Loucy (cell line): ENCODE results near the gene NXN.

Source experiments
- H2AFZ ChIP-seq: fragments of 200-600 bp; sonication (generic); 2 replicates; pipeline ENCODE4 v1.6.0; 2016; ENCODE audit warnings: antibody characterized with exemption, mild to moderate bottlenecking, low read length, moderate library complexity
- H3F3A ChIP-seq: fragments of 200-600 bp; 2 replicates; pipeline ENCODE4 v1.6.0; 2016; ENCODE audit warnings: antibody characterized with exemption, low read depth, mild to moderate bottlenecking
- H3K27me3 ChIP-seq: fragments of 200-600 bp; sonication (generic); 2 replicates; pipeline ENCODE4 v1.6.1; 2014; ENCODE audit warnings: low read length, mild to moderate bottlenecking; ENCODE audit not compliant: insufficient read depth, poor library complexity, severe bottlenecking
- H3K36me3 ChIP-seq: fragments of 200-600 bp; sonication (generic); 2 replicates; pipeline ENCODE4 v1.6.1; 2016; ENCODE audit warnings: low read length; ENCODE audit not compliant: insufficient read depth
- H3K4me1 ChIP-seq: fragments of 200-600 bp; sonication (generic); 2 replicates; pipeline ENCODE4 v1.5.1; 2014; ENCODE audit warnings: low read length, mild to moderate bottlenecking; ENCODE audit not compliant: insufficient read depth, poor library complexity, severe bottlenecking
- H3K4me2 ChIP-seq: fragments of 200-600 bp; sonication (generic); 2 replicates; pipeline ENCODE4 v1.6.0; 2014; ENCODE audit warnings: antibody characterized with exemption, low read length, low read depth, mild to moderate bottlenecking; ENCODE audit not compliant: poor library complexity, severe bottlenecking
- H3K4me3 ChIP-seq: fragments of 200-600 bp; sonication (generic); 2 replicates; pipeline ENCODE4 v1.5.1; 2014; ENCODE audit warnings: low read length, mild to moderate bottlenecking, mixed read lengths; ENCODE audit not compliant: poor library complexity, severe bottlenecking
- H3K79me2 ChIP-seq: fragments of 200-600 bp; sonication (generic); 2 replicates; pipeline ENCODE4 v1.6.1; 2014; ENCODE audit warnings: low read length; ENCODE audit not compliant: insufficient read depth
- H3K9ac ChIP-seq: fragments of 200-600 bp; sonication (generic); 2 replicates; pipeline ENCODE4 v1.6.0; 2014; ENCODE audit warnings: mild to moderate bottlenecking, low read depth, low read length, moderate library complexity; ENCODE audit not compliant: poor library complexity, severe bottlenecking
- H3K9me2 ChIP-seq: fragments of 200-600 bp; sonication (generic); replicated peaks from 2 replicates; pipeline ENCODE4 v1.6.1; 2016; ENCODE audit warnings: low read depth, low read length, mixed read lengths
- H3K9me3 ChIP-seq: fragments of 200-600 bp; sonication (generic); 2 replicates; pipeline ENCODE4 v1.6.1; 2014; ENCODE audit warnings: mild to moderate bottlenecking, antibody characterized with exemption, low read length, low read depth; ENCODE audit not compliant: insufficient read depth
- H4K20me1 ChIP-seq: fragments of 200-600 bp; sonication (generic); 2 replicates; pipeline ENCODE4 v1.6.0; 2014; ENCODE audit warnings: antibody characterized with exemption, low read length, mild to moderate bottlenecking; ENCODE audit not compliant: insufficient read depth, poor library complexity, severe bottlenecking
- CTCF ChIP-seq: fragments of 200-600 bp; sonication (generic); conservative IDR thresholded peaks from 2 replicates; pipeline ENCODE4 v1.5.1; 2014; ENCODE audit warnings: mild to moderate bottlenecking, antibody characterized with exemption, low read length
- EZH2phosphoT487 ChIP-seq: fragments of 200-600 bp; IDR thresholded peaks from 2 replicates; pipeline ENCODE4 v1.6.1; 2018; ENCODE audit warnings: antibody characterized with exemption, mild to moderate bottlenecking, moderate library complexity, borderline replicate concordance

The NXN gene

GRCh38 chr17:970364-970763 lies 9.2 kb downstream of the NXN start:
- H3K9ac ChIP-seq = no peak overlapping the region

DNA sequence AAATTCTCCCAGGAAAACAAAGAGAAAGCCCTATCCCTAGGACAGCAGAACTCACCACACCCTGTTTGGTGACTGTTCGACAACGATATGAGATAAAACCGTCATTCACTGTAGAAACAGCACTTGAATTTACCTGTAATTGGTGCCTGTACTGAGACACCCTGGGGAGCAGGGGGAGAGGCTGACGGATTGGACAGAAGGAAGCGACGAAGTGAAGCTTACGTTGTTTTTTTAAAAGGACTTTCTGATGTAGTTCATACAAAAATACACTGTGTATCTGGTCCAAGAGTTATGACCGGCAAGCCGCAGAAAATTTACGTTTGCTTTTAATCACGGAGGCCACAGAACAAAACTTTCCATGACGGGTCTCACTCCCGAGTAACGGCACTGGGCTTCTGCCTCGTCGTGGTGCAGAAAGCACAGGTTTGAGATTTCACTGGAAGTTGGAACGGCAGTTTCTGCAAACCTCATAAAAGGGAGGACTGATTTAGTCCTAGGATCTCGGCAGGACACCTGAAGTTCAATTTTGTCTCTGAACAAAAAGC lies 9.7 kb downstream of the NXN start:
- Histone ChIP-seq H2AFZ (no peak overlapping the region), H4K20me1 (no peaks in the 10 kb centered on the region), H3K4me3 (no peak overlapping the region), H3K79me2 (no peaks in the 10 kb centered on the region), H3K4me1 (no peaks in the 10 kb centered on the region), H3K27me3 (no peaks in the 10 kb centered on the region), H3K4me2 (no peak overlapping the region), H3K9me3 (no peaks in the 10 kb centered on the region), H3K9ac (no peak overlapping the region), H3F3A (no peaks in the 10 kb centered on the region), H3K36me3 (no peaks in the 10 kb centered on the region), H3K9me2 (no peaks in the 10 kb centered on the region)
- TF ChIP-seq CTCF = no peak
- TF ChIP-seq EZH2phosphoT487 = no peak

More at GRCh38 chr17:970364-970763, 9.2 kb downstream of the NXN start:
- Histone ChIP-seq H3K4me1 (peaks cover 2% of the 10 kb centered on the region), H3K9me3 (no peaks in the 10 kb centered on the region), H3K4me2 (no peak overlapping the region), H3K4me3 (no peak overlapping the region), H4K20me1 (no peaks in the 10 kb centered on the region), H3K27me3 (no peaks in the 10 kb centered on the region), H2AFZ (no peak overlapping the region), H3F3A (no peaks in the 10 kb centered on the region), H3K79me2 (no peaks in the 10 kb centered on the region), H3K9me2 (no peaks in the 10 kb centered on the region), H3K36me3 (no peaks in the 10 kb centered on the region)
- no peak for TF ChIP-seq EZH2phosphoT487
- TF ChIP-seq CTCF = no peak

GRCh38 chr17:968812-969730 lies 10.5 kb downstream of the NXN start:
- Histone ChIP-seq H3K9me3 (no peaks in the 10 kb centered on the region), H3K4me1 (no peaks in the 10 kb centered on the region), H3K36me3 (no peaks in the 10 kb centered on the region), H3F3A (no peaks in the 10 kb centered on the region), H2AFZ (no peak overlapping the region), H3K9ac (no peak overlapping the region), H3K79me2 (no peaks in the 10 kb centered on the region), H3K4me3 (no peak overlapping the region), H3K4me2 (no peak overlapping the region), H3K9me2 (no peaks in the 10 kb centered on the region), H3K27me3 (no peaks in the 10 kb centered on the region), H4K20me1 (no peaks in the 10 kb centered on the region)
- no peak for TF ChIP-seq CTCF
- TF ChIP-seq EZH2phosphoT487 = no peak
